ENCODE results near the gene KIF1A. TPM values are rescaled to one million over a fixed set of nuclear protein-coding genes. Genes with fewer than 3 reads are reported as not detected.

KIF1A gene
- total RNA-seq, 1 experiment from 2014 or later = 279 TPM

- Mint-ChIP-seq H3K4me1 (no peaks in the 10 kb centered on the region), H3K27ac (no peak overlapping the region), H3K36me3 (peaks cover 64% of the 10 kb centered on the region), H3K4me3 (no peak overlapping the region), H3K9me3 (no peaks in the 10 kb centered on the region), H3K27me3 (ENCODE audit: low read depth) (no peaks in the 10 kb centered on the region)
- DNase-seq (ENCODE audit: low spot score) (no peak), ATAC-seq (no peak)
- TF ChIP-seq FOXP4 (CRISPR knock-in tag; IDR thresholded peaks at IDR 0.05) = no peak
- TF ChIP-seq RELA (CRISPR knock-in tag; IDR thresholded peaks at IDR 0.05; ENCODE audit: borderline replicate concordance) = no peak
- TF ChIP-seq, protein P1, sequence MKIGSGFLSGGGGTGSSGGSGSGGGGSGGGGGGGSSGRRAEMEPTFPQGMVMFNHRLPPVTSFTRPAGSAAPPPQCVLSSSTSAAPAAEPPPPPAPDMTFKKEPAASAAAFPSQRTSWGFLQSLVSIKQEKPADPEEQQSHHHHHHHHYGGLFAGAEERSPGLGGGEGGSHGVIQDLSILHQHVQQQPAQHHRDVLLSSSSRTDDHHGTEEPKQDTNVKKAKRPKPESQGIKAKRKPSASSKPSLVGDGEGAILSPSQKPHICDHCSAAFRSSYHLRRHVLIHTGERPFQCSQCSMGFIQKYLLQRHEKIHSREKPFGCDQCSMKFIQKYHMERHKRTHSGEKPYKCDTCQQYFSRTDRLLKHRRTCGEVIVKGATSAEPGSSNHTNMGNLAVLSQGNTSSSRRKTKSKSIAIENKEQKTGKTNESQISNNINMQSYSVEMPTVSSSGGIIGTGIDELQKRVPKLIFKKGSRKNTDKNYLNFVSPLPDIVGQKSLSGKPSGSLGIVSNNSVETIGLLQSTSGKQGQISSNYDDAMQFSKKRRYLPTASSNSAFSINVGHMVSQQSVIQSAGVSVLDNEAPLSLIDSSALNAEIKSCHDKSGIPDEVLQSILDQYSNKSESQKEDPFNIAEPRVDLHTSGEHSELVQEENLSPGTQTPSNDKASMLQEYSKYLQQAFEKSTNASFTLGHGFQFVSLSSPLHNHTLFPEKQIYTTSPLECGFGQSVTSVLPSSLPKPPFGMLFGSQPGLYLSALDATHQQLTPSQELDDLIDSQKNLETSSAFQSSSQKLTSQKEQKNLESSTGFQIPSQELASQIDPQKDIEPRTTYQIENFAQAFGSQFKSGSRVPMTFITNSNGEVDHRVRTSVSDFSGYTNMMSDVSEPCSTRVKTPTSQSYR (CRISPR knock-in tag; IDR thresholded peaks at IDR 0.05) = no peak
- TF ChIP-seq, protein P2, sequence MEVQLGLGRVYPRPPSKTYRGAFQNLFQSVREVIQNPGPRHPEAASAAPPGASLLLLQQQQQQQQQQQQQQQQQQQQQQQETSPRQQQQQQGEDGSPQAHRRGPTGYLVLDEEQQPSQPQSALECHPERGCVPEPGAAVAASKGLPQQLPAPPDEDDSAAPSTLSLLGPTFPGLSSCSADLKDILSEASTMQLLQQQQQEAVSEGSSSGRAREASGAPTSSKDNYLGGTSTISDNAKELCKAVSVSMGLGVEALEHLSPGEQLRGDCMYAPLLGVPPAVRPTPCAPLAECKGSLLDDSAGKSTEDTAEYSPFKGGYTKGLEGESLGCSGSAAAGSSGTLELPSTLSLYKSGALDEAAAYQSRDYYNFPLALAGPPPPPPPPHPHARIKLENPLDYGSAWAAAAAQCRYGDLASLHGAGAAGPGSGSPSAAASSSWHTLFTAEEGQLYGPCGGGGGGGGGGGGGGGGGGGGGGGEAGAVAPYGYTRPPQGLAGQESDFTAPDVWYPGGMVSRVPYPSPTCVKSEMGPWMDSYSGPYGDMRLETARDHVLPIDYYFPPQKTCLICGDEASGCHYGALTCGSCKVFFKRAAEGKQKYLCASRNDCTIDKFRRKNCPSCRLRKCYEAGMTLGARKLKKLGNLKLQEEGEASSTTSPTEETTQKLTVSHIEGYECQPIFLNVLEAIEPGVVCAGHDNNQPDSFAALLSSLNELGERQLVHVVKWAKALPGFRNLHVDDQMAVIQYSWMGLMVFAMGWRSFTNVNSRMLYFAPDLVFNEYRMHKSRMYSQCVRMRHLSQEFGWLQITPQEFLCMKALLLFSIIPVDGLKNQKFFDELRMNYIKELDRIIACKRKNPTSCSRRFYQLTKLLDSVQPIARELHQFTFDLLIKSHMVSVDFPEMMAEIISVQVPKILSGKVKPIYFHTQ (CRISPR knock-in tag; IDR thresholded peaks at IDR 0.05) = no peak
- TF ChIP-seq, protein P3, sequence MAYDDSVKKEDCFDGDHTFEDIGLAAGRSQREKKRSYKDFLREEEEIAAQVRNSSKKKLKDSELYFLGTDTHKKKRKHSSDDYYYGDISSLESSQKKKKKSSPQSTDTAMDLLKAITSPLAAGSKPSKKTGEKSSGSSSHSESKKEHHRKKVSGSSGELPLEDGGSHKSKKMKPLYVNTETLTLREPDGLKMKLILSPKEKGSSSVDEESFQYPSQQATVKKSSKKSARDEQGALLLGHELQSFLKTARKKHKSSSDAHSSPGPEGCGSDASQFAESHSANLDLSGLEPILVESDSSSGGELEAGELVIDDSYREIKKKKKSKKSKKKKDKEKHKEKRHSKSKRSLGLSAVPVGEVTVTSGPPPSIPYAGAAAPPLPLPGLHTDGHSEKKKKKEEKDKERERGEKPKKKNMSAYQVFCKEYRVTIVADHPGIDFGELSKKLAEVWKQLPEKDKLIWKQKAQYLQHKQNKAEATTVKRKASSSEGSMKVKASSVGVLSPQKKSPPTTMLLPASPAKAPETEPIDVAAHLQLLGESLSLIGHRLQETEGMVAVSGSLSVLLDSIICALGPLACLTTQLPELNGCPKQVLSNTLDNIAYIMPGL (CRISPR knock-in tag; IDR thresholded peaks at IDR 0.05) = no peak
- TF ChIP-seq GABPB1 (CRISPR knock-in tag; IDR thresholded peaks at IDR 0.05) = no peak
- no peak for TF ChIP-seq NR1H2 (CRISPR knock-in tag; IDR thresholded peaks at IDR 0.05)
- TF ChIP-seq, protein P4, sequence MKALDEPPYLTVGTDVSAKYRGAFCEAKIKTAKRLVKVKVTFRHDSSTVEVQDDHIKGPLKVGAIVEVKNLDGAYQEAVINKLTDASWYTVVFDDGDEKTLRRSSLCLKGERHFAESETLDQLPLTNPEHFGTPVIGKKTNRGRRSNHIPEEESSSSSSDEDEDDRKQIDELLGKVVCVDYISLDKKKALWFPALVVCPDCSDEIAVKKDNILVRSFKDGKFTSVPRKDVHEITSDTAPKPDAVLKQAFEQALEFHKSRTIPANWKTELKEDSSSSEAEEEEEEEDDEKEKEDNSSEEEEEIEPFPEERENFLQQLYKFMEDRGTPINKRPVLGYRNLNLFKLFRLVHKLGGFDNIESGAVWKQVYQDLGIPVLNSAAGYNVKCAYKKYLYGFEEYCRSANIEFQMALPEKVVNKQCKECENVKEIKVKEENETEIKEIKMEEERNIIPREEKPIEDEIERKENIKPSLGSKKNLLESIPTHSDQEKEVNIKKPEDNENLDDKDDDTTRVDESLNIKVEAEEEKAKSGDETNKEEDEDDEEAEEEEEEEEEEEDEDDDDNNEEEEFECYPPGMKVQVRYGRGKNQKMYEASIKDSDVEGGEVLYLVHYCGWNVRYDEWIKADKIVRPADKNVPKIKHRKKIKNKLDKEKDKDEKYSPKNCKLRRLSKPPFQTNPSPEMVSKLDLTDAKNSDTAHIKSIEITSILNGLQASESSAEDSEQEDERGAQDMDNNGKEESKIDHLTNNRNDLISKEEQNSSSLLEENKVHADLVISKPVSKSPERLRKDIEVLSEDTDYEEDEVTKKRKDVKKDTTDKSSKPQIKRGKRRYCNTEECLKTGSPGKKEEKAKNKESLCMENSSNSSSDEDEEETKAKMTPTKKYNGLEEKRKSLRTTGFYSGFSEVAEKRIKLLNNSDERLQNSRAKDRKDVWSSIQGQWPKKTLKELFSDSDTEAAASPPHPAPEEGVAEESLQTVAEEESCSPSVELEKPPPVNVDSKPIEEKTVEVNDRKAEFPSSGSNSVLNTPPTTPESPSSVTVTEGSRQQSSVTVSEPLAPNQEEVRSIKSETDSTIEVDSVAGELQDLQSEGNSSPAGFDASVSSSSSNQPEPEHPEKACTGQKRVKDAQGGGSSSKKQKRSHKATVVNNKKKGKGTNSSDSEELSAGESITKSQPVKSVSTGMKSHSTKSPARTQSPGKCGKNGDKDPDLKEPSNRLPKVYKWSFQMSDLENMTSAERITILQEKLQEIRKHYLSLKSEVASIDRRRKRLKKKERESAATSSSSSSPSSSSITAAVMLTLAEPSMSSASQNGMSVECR (CRISPR knock-in tag; IDR thresholded peaks at IDR 0.05; ENCODE audit: borderline replicate concordance) = no peak
- TF ChIP-seq FOXJ3 (CRISPR knock-in tag; IDR thresholded peaks at IDR 0.05; ENCODE audit: borderline replicate concordance) = no peak
- ChIA-PET CTCF (no interaction called here), POLR2A (no interaction called here)
Observed at GRCh38 chr2:240746671-240747070, 73.3 kb downstream of the KIF1A start.

GRCh38 chr2:240745962-240746361 is 74.1 kb downstream of the KIF1A start:
- ChIA-PET CTCF (no interaction called here), POLR2A (no interaction called here)
- no peak overlapping the region for H3K4me3 Mint-ChIP-seq
- no peak overlapping the region for H3K27ac Mint-ChIP-seq
- no peak for ATAC-seq
- H3K9me3 Mint-ChIP-seq = no peaks in the 10 kb centered on the region
- H3K36me3 Mint-ChIP-seq = peaks cover 66% of the 10 kb centered on the region
- H3K4me1 Mint-ChIP-seq = no peaks in the 10 kb centered on the region
- no peaks in the 10 kb centered on the region for H3K27me3 Mint-ChIP-seq (ENCODE audit: low read depth)
- DNase-seq (ENCODE audit: low spot score) = no peak
- no peak for TF ChIP-seq FOXK1 (CRISPR knock-in tag; IDR thresholded peaks at IDR 0.05)
- no peak for TF ChIP-seq SOX15 (CRISPR knock-in tag; IDR thresholded peaks at IDR 0.05)
- no peak for TF ChIP-seq MXD4 (CRISPR knock-in tag; IDR thresholded peaks at IDR 0.05; ENCODE audit: borderline replicate concordance)
- no peak for TF ChIP-seq SMAD4 (CRISPR knock-in tag; IDR thresholded peaks at IDR 0.05)
- TF ChIP-seq ZNF396 (CRISPR knock-in tag; IDR thresholded peaks at IDR 0.05; ENCODE audit: borderline replicate concordance) = no peak
- TF ChIP-seq, protein P5, sequence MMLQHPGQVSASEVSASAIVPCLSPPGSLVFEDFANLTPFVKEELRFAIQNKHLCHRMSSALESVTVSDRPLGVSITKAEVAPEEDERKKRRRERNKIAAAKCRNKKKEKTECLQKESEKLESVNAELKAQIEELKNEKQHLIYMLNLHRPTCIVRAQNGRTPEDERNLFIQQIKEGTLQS (CRISPR knock-in tag; conservative IDR thresholded peaks at IDR 0.05) = no peak
- no peak for TF ChIP-seq PREB (CRISPR knock-in tag; IDR thresholded peaks at IDR 0.05; ENCODE audit: borderline replicate concordance)
- TF ChIP-seq, protein P1 (CRISPR knock-in tag; IDR thresholded peaks at IDR 0.05) = no peak
